GM23338 (cell line): ENCODE measurements around the gene SARM1. TPM values are rescaled to one million over a fixed set of nuclear protein-coding genes. Genes with fewer than 3 reads are reported as not detected.

ENCODE experiments used
- ATAC-seq: fragments of 200-7000 bp; cut with Tn5 transposase; 3 replicates; pipeline ENCODE4 v1.9.1; 2020
- DNase-seq: peaks from one replicate; pipeline ENCODE4 v3.0.0-alpha.2; 2015; ENCODE audit warnings: low spot score
- H2AFZ ChIP-seq: fragments of 200-600 bp; sonication (generic); 2 replicates; pipeline ENCODE4 v1.8.0; 2016; ENCODE audit warnings: antibody characterized with exemption, mild to moderate bottlenecking, moderate library complexity
- H3F3A ChIP-seq: fragments of 200-600 bp; sonication (generic); replicated peaks from 2 replicates; pipeline ENCODE4 v1.8.0; 2017; ENCODE audit warnings: antibody characterized with exemption, mixed run types, low read depth
- H3K27ac ChIP-seq: fragments of 200-600 bp; sonication (generic); 2 replicates; pipeline ENCODE4 v1.6.1; 2016; ENCODE audit warnings: low read depth
- H3K27me3 ChIP-seq: fragments of 200-600 bp; sonication (generic); 2 replicates; pipeline ENCODE4 v1.8.0; 2016; ENCODE audit warnings: mild to moderate bottlenecking, mixed run types, moderate library complexity; ENCODE audit not compliant: insufficient read depth
- H3K36me3 ChIP-seq: fragments of 200-600 bp; sonication (generic); 2 replicates; pipeline ENCODE4 v1.8.0; 2016; ENCODE audit warnings: mild to moderate bottlenecking; ENCODE audit not compliant: insufficient read depth
- H3K4me1 ChIP-seq: fragments of 200-600 bp; sonication (generic); 2 replicates; pipeline ENCODE4 v1.8.0; 2016; ENCODE audit warnings: mild to moderate bottlenecking, moderate library complexity; ENCODE audit not compliant: insufficient read depth
- H3K4me2 ChIP-seq: fragments of 200-600 bp; sonication (generic); 2 replicates; pipeline ENCODE4 v1.7.1; 2017; ENCODE audit warnings: mixed run types
- H3K4me3 ChIP-seq: fragments of 200-600 bp; sonication (generic); 2 replicates; pipeline ENCODE4 v1.6.1; 2016; ENCODE audit warnings: mixed run types
- H3K79me2 ChIP-seq: fragments of 200-600 bp; sonication (generic); replicated peaks from 2 replicates; pipeline ENCODE4 v1.8.0; 2017; ENCODE audit warnings: mild to moderate bottlenecking; ENCODE audit not compliant: insufficient read depth
- H3K9me2 ChIP-seq: fragments of 200-600 bp; sonication (generic); 2 replicates; pipeline ENCODE4 v1.8.0; 2017; ENCODE audit not compliant: insufficient read depth
- H4K20me1 ChIP-seq: fragments of 200-600 bp; sonication (generic); replicated peaks from 2 replicates; pipeline ENCODE4 v1.8.0; 2017; ENCODE audit warnings: mild to moderate bottlenecking; ENCODE audit not compliant: insufficient read depth
- H3K27ac Mint-ChIP-seq: 2 replicates; pipeline ENCODE4 v1.8.0; 2020; ENCODE audit warnings: inconsistent platforms, mild to moderate bottlenecking, moderate library complexity, mixed read lengths
- H3K27me3 Mint-ChIP-seq: 3 replicates; pipeline ENCODE4 v1.8.0; 2022; ENCODE audit warnings: low read depth, mild to moderate bottlenecking, moderate library complexity, mixed read lengths, inconsistent platforms; ENCODE audit not compliant: insufficient read depth, poor library complexity
- H3K36me3 Mint-ChIP-seq: 3 replicates; pipeline ENCODE4 v1.8.0; 2021; ENCODE audit warnings: low read depth, mild to moderate bottlenecking, inconsistent platforms, moderate library complexity, mixed read lengths
- H3K4me1 Mint-ChIP-seq: 3 replicates; pipeline ENCODE4 v1.8.0; 2020; ENCODE audit warnings: mild to moderate bottlenecking, inconsistent platforms, mixed read lengths
- H3K4me3 Mint-ChIP-seq: 3 replicates; pipeline ENCODE4 v1.8.0; 2021; ENCODE audit warnings: moderate library complexity, mild to moderate bottlenecking, inconsistent platforms, mixed read lengths
- H3K9me3 Mint-ChIP-seq: 3 replicates; pipeline ENCODE4 v1.8.0; 2020; ENCODE audit warnings: moderate library complexity, mild to moderate bottlenecking, inconsistent platforms, mixed read lengths
- REST ChIP-seq: IDR thresholded peaks from one replicate; pipeline ENCODE4 v1.6.1; 2018; ENCODE audit warnings: antibody characterized with exemption; ENCODE audit not compliant: unreplicated experiment
- STAT1 ChIP-seq: IDR thresholded peaks from one replicate; pipeline ENCODE4 v1.6.1; 2016; ENCODE audit warnings: antibody characterized with exemption; ENCODE audit not compliant: unreplicated experiment
- ZNF114 ChIP-seq: fragments of 250-450 bp; sonication (Bioruptor Pico); IDR thresholded peaks from 2 replicates; pipeline ENCODE4 v1.5.0; 2020; ENCODE audit warnings: mild to moderate bottlenecking, moderate library complexity
- ZNF462 ChIP-seq: fragments of 250-450 bp; sonication (Bioruptor Pico); IDR thresholded peaks from 2 replicates; pipeline ENCODE4 v1.5.0; 2020; ENCODE audit warnings: mild to moderate bottlenecking, moderate library complexity
- polyA plus RNA-seq: library from polyadenylated mRNA; unstranded; fragments of >200 nt; fragmentation: Nextera tagmentation; extraction: Ambion mirVana; gene quantifications from 2 replicates; pipeline ENCODE4 v1.2.1, GENCODE V29; 2016
- total RNA-seq: library from RNA; depleted of rRNA; stranded (reverse); fragments of >200 nt; shearing (Covaris generic); gene quantifications from 2 replicates; pipeline ENCODE4 v1.2.3, GENCODE V29; 2014

The SARM1 gene
- total and polyA plus RNA-seq, 2 experiments from 2014 or later = 0.89 to 15.3 TPM

GRCh38 chr17:28324267-28324745 lies 47.2 kb upstream of the SARM1 start:
- Histone ChIP-seq H2AFZ (no peak overlapping the region), H3K4me1 (peaks cover 40% of the 10 kb centered on the region), H3K9me2 (no peaks in the 10 kb centered on the region), H3F3A (peaks cover 26% of the 10 kb centered on the region; the same call in 1 of the 2 replicates), H3K79me2 (peaks cover 69% of the 10 kb centered on the region), H3K36me3 (peaks cover 22% of the 10 kb centered on the region), H4K20me1 (peaks cover 74% of the 10 kb centered on the region), H3K27ac (peak overlapping the region; percentile 7), H3K27me3 (no peaks in the 10 kb centered on the region), H3K4me2 (peak overlapping the region; percentile 27; the same call in 1 of the 2 replicates), H3K4me3 (no peak overlapping the region)
- no peak overlapping the region for H3K27ac Mint-ChIP-seq
- peaks cover 71% of the 10 kb centered on the region for H3K36me3 Mint-ChIP-seq
- H3K27me3 Mint-ChIP-seq = peaks cover 9% of the 10 kb centered on the region
- H3K4me1 Mint-ChIP-seq = peaks cover 30% of the 10 kb centered on the region
- no peak for ATAC-seq
- TF ChIP-seq ZNF114 (CRISPR knock-in tag) = no peak
- no peak for TF ChIP-seq REST
- TF ChIP-seq STAT1 = no peak
- TF ChIP-seq ZNF462 (CRISPR knock-in tag) = no peak
- no peaks in the 10 kb centered on the region for H3K9me3 Mint-ChIP-seq
- H3K4me3 Mint-ChIP-seq = no peak overlapping the region
- no peak for DNase-seq
